C4-2B (cell line): ENCODE data around the gene LMAN2.

Experiments used
- ZFX ChIP-seq: fragments of 450-650 bp; IDR thresholded peaks from 2 replicates; pipeline ENCODE4 v1.6.1; 2017
- TF ChIP-seq, protein P1 (sequence below): fragments of 450-650 bp; conservative IDR thresholded peaks from 2 replicates; pipeline ENCODE4 v1.5.1; 2017; ENCODE audit warnings: mild to moderate bottlenecking

DNA sequence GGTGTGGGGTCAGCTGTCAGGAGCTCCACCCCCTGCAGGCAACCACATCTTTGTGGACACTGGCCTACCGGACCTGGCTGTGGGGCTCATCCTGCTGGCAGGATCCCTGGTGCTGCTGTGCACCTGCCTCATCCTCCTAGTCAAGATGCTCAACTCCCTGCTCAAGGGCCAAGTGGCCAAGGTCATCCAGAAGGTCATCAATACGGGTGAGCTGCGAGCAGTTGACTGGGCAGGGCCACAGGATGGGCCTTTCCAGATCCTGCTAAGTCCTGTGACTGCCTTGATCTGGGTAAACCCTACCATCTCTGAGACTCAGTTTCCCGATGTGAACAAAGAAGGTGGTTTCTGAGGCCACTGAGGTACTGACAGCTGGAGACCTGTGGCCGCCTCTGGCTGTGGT lies 42.5 kb upstream of the LMAN2 start:
- TF ChIP-seq, protein P1, sequence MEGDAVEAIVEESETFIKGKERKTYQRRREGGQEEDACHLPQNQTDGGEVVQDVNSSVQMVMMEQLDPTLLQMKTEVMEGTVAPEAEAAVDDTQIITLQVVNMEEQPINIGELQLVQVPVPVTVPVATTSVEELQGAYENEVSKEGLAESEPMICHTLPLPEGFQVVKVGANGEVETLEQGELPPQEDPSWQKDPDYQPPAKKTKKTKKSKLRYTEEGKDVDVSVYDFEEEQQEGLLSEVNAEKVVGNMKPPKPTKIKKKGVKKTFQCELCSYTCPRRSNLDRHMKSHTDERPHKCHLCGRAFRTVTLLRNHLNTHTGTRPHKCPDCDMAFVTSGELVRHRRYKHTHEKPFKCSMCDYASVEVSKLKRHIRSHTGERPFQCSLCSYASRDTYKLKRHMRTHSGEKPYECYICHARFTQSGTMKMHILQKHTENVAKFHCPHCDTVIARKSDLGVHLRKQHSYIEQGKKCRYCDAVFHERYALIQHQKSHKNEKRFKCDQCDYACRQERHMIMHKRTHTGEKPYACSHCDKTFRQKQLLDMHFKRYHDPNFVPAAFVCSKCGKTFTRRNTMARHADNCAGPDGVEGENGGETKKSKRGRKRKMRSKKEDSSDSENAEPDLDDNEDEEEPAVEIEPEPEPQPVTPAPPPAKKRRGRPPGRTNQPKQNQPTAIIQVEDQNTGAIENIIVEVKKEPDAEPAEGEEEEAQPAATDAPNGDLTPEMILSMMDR: no peak
- no peak for TF ChIP-seq ZFX
